HG03095 (cell line): ENCODE measurements around the gene VWA5B2.

Source experiments
- ATAC-seq: cut with Tn5 transposase; IDR thresholded peaks from one replicate; pipeline ENCODE4 v1.9.1; 2021; ENCODE audit warnings: moderate library complexity; ENCODE audit not compliant: unreplicated experiment

Gene VWA5B2

DNA sequence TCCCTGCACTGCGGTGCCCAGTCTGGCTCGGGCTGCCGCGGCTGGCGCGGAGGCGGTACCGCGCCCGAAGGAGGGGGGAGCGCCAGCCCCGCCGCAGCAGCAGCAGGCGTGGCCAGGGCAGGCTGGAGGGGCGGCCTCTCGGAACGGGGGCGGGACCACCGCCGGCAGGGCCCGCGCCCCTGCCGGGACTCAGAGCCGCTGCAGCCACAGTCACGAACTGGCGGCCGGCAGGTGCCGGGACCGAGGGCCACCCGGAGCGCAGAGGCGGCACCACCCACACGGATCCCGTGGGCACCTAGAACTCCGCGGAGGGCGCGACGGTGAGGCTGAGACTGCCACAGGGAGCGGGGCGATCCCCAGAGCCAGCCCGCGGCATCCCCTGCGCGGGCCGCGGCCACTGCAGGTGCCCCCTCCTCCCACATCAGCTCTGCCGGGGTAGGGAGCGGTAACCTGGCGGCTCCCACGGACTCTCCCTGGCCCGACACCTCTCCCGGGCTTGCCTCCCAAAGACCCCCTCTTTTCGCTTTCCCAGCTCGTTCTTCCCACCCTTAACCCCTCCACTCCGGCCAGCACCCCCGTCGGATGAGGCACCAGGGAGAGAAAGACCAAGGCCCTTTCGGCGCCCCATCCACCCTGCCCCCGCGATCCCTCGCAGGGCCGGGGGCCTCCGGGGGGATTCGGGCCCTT lies at the start of gene VWA5B2:
Gene VWA5B2 (plus strand): TSS at position 192 of the 687 bp plus-strand sequence. CDS start 944 bp downstream, outside the sequence.
- peak; percentile 78 for ATAC-seq

- ATAC-seq: no peak
Observed at GRCh38 chr3:184180165-184180564, 49.2 kb upstream of the VWA5B2 start.

DNA sequence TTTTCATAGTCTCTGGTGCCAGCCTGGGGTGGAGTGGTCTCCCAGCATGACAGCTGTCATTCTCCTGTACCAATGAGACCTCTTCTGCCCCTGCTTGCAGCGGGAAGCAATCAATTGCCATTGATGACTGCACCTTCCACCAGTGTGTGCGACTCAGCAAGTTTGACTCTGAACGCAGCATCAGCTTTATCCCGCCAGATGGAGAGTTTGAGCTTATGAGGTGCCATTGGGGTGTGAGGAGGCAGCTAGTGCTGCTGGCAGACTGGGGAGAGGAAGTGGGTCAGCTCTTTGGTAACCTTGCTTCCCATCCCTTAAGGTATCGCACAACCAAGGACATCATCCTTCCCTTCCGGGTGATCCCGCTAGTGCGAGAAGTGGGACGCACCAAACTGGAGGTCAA lies 47.8 kb upstream of the VWA5B2 start:
- ATAC-seq: no peak

DNA sequence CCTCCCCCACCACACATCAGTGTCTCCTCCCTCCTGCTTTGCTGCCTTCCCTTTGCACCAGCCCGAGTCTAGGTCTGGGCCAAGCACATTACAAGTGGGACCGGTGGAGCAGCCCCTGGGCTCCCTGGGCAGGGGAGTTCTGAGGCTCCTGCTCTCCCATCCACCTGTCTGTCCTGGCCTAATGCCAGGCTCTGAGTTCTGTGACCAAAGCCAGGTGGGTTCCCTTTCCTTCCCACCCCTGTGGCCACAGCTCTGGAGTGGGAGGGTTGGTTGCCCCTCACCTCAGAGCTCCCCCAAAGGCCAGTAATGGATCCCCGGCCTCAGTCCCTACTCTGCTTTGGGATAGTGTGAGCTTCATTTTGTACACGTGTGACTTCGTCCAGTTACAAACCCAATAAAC lies 45.7 kb upstream of the VWA5B2 start:
- no peak for ATAC-seq

DNA sequence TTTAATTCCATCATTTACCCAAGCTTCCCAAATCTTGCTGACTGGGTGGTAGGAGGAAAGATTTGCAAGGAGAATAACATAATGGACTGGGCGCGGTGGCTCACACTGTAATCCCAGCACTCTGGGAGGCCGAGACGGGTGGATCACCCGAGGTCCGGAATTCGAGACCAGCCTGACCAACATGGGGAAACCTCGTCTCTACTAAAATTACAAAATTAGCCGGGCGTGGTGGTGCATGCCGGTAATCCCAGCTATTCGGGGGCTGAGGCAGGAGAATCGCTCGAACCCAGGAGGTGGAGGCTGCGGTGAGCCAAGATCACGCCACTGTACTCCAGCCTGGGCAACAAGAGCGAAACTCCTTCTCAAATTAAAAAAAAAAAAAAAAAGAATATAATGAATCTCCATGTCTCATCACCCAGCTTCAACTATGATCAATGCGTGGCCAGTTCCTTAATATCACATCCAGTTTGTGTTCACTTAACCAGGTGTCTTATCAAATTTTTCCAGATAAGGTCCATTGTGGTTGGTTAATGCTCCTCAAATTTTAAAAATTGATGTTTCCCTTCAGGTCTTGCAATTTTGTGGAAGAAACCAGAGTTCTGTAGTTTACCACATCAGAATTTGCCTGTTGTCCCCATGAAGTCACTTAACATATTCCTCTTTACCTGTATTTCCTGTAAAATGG lies 44.7 kb upstream of the VWA5B2 start:
- ATAC-seq: no peak

DNA sequence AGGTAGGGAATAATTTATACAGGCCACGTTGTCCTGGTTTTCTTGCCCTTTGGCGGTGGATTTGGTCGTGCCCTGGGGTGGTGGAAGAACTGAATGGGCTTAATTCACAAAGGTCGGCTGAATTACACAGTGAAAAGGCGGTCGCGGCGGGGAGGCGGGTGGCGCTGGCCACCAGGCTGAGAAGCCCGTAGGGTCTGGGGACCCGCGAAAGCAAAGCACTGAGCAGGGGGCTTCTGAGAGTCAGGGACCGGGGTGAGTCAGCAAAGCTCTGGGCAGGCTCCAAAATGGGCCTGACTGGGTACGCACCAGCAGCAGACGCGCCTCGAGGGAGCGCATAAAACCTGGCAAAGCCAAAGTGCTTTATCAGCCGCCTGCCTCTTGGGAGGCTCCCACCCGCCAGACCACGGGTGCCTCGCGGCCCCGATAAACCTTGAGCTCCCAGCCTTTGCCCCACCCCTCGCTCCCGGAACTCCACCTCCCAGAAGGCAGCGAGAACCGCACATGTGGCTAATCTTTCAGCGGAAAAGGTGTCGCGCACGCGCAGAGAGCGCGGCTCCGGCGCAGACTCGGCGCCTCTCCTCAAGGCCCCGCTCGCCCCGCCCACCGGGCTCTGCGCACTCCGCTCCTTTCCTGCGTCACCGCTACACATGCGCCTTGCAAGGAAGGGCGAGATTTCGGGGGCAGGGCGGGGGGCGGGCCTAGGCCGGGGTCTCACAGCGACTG lies 43.8 kb upstream of the VWA5B2 start:
- ATAC-seq: peak; percentile 86

DNA sequence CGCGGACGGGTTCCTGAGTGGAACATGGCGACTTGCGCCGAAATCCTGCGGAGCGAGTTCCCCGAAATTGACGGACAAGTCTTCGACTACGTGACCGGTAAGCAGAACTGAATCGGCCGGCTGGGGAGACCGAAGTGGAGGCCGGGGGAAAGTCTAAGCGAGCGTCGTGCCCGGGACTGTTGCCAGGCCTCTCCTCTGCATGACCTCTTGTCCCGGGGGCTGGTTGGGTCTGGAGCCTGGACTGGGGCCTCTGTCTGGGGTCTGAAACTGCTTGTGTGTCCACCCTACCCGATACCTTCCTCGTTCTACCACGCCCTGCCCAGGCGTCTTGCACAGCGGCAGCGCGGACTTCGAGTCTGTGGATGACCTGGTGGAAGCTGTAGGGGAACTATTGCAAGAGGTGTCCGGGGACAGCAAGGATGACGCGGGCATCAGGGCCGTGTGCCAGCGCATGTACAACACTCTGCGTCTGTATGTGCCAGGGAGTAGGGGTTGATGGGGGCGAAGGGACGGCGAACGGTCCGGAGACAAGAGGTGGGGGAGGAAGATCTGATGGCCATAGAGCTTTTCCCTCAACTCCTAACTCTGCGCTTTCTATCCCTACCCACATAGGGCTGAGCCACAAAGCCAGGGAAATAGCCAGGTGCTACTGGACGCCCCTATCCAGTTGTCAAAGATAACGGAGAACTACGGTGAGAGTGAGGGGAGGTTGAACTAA lies 43.0 kb upstream of the VWA5B2 start, which contains the start of gene ABCF3:
Gene ABCF3 (plus strand): TSS at position 16 of the 718 bp plus-strand sequence. CDS start 9 bp downstream, at position 25.
- peak; percentile 7 for ATAC-seq

DNA sequence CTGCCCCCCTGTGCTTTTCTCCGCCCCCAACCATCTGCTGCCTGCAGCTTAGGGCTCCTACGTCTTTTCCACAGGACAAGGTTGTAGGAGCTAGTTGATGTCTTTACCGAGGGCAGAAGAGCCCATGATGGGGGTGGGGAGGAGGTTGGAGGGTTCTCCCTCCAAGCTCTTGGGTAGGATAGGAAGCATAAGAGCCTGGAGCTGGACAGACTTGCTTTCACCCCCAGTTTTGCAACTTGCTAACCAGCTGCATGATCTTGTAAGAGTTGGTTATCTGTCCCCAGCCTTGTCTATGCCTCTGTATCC lies 42.5 kb upstream of the VWA5B2 start:
- no peak for ATAC-seq

GRCh38 chr3:184188080-184188479 lies 41.3 kb upstream of the VWA5B2 start:
- no peak for ATAC-seq

- ATAC-seq: no peak
Observed at GRCh38 chr3:184189421-184189820, 40.0 kb upstream of the VWA5B2 start.

DNA sequence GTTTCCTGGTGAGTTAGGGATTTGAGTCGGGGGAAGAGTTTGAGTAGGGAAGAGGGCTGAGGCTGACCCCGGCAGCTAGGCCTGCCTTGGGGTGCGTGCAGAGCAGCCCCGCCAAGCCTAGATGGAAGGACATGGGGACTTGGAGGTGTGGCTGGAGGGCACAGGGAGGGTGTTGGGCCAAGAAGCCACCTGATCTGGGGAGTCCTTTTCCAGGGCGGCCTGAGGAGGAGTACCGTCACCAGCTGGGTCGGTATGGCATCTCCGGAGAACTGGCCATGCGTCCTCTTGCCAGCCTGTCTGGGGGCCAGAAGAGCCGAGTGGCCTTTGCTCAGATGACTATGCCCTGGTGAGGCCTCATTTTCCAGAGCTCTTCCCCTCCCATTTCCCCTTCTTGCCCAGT lies 36.5 kb upstream of the VWA5B2 start:
- no peak for ATAC-seq

DNA sequence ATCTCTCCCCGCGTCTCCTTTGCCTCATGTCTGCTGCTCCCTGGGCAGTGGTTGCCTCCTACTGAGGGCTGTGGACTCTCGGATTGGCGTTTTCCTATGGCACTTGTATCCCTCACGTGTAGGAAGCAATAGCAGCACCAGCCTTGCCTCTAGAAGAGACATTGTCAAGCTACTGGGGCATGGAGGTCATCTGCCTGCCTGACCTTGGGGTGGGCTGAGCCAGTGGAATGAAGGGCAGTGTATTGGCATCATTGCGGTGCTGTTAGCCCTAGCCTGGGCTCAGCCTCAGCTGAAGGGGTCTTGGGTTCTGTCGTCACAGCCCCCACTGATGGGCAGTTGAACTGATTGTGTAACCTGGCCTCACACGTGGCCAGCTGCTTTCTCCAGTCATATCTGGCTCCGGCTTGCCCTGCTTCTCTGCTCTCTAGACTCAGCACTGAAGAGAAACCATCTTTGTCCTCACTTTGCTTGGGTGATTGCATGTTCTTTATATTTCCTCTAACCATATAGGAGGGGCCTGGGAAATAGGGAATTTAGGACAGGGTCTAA lies 35.3 kb upstream of the VWA5B2 start:
- no peak for ATAC-seq

GRCh38 chr3:184196536-184196935 lies 32.8 kb upstream of the VWA5B2 start:
- no peak for ATAC-seq

DNA sequence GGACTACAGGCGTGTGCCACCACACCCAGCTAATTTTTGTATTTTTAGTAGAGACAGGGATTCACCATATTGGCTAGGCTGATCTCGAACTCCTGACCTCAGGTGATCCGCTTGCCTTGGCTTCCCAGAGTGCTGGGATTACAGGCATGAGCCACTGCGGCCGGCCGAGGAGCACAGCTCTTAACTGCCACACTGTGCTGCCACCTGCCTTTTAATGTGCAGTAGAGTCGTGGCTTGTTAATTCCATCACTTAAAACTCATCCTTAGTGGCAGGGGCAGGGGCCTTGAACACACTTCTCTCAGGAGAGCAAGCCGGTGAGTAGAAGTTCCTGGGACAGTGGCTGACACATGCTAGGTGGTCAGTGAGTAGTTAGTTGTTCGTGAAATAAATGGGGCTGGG lies 30.9 kb upstream of the VWA5B2 start:
- ATAC-seq: no peak

GRCh38 chr3:184200825-184201224 lies 28.6 kb upstream of the VWA5B2 start:
- no peak for ATAC-seq

DNA sequence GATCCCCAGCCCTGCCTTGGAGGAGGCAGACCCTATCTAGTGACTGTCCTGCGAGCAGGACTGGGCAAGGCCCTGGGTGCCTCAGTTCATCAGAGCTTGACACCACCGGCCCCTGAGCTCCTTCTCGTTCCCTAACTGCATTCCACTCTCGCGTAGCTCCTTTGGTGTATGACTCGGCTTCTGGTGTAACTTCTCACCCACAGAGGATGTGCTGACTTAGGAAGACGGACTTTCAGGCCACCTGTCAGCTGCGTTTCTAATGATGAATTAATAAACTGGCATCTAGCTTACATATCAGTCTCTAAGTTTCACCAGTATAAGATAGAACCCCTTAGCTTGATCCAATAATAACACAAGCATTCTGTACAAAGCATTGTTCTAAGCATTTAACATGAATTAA lies 25.9 kb upstream of the VWA5B2 start:
- ATAC-seq: no peak

GRCh38 chr3:184209146-184209923 lies 20.1 kb upstream of the VWA5B2 start:
- ATAC-seq: no peak

- no peak for ATAC-seq
Observed at GRCh38 chr3:184211297-184211696, 18.1 kb upstream of the VWA5B2 start.

DNA sequence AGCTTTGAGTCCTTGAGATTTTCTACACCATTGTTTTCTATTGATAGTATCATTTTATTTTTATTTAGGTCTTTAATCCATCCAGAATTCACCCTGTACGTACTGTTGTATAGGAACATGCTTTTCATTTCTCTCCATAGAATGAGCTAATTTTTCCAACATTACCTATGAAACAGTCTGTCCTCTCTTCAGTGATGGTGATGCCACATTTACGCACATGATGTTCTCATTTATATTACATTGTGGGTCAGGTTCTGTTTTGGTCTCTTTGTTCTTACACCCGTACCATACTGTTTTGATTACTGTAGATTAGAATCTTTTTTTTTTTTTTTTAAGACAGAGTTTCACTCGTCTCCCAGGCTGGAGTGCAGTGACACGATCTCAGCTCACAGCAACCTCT lies 17.7 kb upstream of the VWA5B2 start:
- no peak for ATAC-seq

- ATAC-seq: no peak
Observed at GRCh38 chr3:184218814-184219213, 10.6 kb upstream of the VWA5B2 start.
